GM19372 (cell line): ENCODE results near the gene SLC7A10.
"Not testable (repeated sequence)": the region's sequence is repeated elsewhere in the genome, so short reads cannot be mapped to it uniquely, and the experiment has no call there.

ENCODE experiments used
- ATAC-seq: cut with Tn5 transposase; IDR thresholded peaks from one replicate; pipeline ENCODE4 v1.9.1; 2021; ENCODE audit warnings: mild to moderate bottlenecking, low read depth, moderate library complexity; ENCODE audit not compliant: unreplicated experiment

Gene SLC7A10

DNA sequence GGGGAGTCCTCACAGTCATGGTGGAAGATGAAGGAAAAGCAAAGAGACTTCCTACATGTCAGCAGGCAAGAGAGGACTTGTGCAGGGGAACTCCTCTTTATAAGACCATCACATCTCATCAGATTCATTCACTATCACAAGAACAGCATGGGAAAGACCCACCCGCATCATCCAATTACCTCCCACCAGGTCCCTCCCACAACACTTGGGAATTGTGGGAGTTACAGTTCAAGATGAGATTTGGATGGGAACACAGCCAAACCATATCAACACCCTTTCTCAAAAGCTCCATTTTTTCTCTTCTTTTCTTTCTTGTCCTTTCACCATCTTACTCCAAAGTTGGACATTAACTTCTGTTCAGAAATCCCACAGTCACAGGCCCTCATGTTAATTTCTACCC, 36.2 kb downstream of the SLC7A10 start:
- no peak for ATAC-seq

DNA sequence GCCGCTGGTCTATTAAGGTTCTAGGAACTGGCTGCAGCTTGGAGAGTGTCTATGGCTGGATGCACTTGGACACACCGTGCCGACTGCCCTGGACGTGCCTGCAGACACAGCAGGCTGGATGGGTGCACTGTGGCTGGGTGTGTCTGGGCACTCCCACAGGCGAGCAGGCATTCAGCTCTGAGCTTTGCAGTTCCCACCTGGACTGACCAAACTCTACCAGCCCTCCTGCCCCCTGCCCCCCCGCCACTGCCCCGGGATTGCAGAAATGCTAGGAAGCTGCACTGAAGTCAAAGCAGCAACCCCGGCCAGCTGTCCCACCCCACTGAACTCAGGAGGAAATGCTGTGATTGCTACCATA, 38.5 kb downstream of the SLC7A10 start:
- ATAC-seq = no peak

DNA sequence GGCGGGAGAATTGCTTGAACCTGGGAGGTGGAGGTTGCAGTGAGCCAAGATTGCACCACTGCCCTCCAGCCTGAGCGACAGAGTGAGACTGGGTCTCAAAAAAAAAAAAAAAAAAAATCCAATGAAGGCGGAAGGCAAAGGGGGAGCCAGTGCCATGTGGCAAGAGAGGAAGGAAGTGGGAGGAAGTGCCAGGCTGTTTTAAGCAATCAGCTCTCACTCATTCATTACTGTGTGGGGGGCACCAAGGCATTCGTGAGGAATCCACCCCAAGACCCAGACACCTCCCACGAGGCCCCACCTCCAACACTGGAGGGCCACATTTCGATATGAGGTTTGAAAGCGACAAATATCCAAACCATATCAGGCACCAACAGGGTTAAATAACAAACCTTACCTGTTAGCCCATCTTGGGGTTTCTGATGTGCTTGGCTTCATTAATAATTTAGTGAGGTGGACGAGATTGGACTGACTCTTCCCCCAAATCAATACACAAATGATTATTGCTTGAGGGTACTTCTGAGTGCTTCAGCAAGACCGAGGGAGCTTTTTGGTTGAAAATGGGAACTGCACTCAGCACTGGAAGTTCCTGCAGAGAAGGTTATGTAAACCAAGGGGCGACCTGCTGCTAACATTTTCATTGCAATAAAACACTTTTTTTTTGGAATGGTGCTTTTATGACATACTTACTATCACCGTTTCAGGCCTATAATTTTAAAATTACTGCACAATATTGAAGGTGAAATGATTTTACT, 39.0 kb downstream of the SLC7A10 start:
- ATAC-seq = no peak

DNA sequence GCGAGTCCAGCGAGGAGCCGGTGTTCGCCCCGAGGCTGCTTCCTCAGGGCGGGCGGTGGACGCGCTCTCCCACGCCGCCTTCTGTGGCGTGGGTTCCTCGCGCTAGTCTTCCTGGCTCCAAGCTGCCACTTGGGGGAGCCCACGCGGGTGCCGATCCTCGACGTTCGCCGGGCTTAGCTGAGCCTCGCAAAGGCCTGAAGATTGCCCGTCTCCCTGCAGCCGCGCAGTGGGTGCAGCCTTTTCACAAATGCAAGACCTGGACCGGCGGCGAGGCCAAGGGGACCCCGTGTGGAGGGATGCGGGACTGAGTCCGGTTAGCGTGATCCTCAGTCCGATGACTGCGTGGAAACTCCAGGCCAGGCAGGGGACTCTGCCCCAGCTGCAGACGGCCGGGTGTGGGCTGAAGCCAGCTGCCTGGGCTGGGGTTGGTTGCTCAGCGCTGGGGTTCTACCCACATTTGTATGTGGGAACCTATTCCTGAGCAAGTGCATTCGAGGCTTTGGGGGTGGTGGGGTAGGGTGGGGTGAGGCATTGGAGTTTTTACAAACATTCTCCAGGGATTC, 48.2 kb downstream of the SLC7A10 start:
- no peak for ATAC-seq

GRCh38 chr19:33176670-33177416, 48.8 kb downstream of the SLC7A10 start:
- ATAC-seq = peak; percentile 78

GRCh38 chr19:33175886-33176669, 49.6 kb downstream of the SLC7A10 start:
- ATAC-seq = no peak

- ATAC-seq = no peak
Measured at GRCh38 chr19:33175156-33175782, 50.4 kb downstream of the SLC7A10 start.

DNA sequence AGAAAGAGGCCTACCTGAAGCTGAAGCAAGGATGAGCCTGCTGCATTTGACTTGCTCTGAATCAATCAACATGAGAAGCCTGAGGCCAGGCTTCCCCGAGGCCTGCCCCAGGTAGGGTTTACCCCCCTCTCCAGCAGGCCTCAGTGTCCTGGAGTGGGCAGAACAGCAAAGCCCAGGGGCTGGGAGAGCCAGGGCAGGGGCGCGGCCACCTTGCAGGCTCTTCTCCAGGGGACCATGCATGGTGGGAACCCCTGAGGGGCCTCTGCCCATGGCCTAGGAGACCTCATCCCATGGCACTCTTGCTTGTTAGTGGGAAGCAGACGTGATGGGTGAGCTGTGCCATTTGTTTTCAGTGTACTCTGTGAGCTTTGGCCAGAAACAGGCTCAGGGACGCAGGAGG, 51.5 kb downstream of the SLC7A10 start:
- ATAC-seq = no peak

GRCh38 chr19:33171916-33172359, 53.7 kb downstream of the SLC7A10 start:
- no peak for ATAC-seq

DNA sequence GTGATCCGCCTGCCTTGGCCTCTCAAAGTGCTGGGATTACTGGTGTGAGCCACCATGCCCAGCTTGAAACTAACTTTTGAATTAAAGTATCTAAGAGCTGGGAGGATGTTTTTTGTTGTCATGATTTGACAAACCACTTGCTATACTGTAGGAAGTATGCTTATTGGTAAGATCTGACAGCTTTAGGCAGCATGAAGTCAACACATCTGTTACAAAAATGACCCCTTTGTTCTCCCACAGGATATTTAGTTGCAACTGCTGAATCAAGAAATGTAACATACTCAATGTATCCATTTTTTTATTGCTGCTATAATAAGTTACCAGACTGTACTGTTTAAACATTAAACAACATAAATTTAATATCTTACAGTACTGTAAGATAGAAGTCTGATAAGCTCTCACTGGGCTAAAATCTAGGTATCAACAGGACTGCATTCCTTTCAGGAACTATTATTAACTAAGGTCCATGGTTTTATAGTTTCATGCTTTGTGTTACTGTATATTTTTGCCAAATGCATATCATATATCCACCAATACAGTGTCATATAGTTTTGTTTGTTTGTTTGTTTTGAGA, 54.3 kb downstream of the SLC7A10 start:
- no peak for ATAC-seq

- ATAC-seq = no peak
Measured at GRCh38 chr19:33168528-33168927, 57.1 kb downstream of the SLC7A10 start.

GRCh38 chr19:33167438-33167837, 58.2 kb downstream of the SLC7A10 start:
- ATAC-seq = no peak

DNA sequence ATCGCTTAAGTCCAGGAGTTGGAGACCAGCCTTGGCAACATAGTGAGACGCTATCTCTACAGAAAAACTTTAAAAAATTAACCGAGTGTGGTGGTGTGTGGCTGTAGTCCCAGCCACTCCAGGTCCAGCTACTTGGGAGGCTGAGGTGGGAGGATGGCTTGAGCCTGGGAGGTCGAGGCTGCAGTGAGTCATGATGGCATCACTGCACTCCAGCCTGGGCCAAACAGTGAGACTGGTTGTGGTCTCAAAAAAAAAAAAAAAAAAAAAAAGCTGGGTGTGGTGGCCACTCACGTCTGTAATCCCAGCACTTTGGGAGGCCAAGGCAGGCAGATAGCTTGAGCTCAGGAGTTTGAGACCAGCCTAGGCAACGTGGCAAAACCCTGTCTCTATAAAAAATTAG, 59.6 kb downstream of the SLC7A10 start:
- ATAC-seq = not testable (repeated sequence)

DNA sequence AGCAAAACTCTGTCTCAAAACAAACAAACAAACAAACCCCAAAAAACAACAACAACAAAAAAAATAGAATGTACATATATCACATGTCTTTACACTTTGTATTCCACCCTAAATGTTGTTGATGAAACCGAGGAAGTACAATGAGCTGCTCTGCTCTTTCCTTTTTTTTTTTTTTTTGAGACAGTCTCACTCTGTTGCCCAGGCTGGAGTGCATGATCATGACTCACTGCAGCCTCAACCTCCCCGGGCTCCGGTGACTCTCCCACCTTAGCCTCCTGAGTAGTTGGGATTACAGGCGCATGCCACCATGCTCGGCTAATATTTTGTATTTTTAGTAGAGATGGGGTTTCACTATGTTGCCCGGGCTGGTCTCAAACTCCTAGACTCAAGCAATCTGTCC, 62.2 kb downstream of the SLC7A10 start:
- ATAC-seq = no peak

- ATAC-seq = no peak
Measured at GRCh38 chr19:33161201-33161600, 64.4 kb downstream of the SLC7A10 start.

DNA sequence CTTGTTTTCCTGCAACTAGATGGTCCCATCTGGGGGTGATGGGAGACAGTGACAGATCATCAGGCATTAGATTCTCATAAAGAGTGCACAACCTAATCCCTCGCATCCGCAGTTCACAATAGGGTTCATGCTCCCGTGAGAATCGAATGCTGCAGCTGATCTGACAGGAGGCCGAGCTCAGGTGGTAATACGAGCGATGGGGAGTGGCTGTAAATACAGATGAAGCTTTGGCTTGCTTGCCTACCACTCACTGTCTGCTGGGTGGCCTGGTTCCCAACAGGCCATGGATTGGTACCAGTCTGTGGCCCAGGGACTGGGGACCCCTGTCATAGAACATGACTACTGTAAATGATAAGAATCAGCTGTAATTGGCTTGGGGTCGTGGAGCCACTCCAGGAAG, 65.8 kb downstream of the SLC7A10 start:
- ATAC-seq = no peak

DNA sequence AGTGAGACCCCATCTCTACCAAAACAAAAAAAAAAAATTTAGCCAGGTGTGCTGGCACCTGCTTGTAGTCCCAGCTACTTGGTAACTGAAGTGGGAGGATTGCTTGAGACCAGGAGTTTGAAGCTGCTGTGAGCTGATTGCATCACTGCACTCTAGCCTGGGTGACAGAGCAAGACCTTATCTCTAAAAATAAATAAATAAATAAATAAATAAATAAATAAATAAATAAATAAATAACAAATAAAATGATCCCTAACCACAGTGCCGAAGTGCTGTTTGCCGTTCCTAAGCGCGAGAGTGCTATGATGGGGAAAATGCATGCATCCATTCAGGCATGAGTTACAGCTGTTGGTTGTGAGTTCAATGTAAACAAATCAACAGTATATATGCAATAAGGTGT, 66.5 kb downstream of the SLC7A10 start:
- ATAC-seq = no peak
